GM19035 (cell line): ENCODE data around the gene AKAIN1.

ENCODE experiments used
- ATAC-seq: cut with Tn5 transposase; IDR thresholded peaks from one replicate; pipeline ENCODE4 v1.9.1; 2021; ENCODE audit not compliant: unreplicated experiment

The AKAIN1 gene

DNA sequence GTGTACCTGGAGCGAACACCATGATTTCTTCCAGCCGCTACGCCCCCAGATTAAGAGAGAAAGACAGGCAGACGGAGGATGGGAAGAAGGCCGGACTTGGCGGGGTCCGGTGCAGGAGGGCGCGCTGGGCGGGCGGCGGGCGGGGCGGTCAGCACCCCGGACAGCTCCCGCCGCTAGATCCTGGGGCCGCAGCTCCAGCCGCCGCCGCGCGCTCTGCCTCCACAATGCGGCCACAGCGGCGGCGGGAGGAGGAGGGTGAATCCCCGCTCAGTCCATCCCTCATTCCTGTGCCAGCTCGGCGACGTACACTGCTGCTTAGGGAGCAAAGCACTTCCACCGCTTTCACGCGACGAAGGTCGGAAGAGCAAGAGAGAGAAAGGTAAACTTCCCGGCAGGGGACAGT is at the start of gene AKAIN1:
Gene AKAIN1 (minus strand): TSS at position 226 of the 403 bp plus-strand sequence. CDS start 204 bp downstream, at position 22.
- ATAC-seq, result no peak

DNA sequence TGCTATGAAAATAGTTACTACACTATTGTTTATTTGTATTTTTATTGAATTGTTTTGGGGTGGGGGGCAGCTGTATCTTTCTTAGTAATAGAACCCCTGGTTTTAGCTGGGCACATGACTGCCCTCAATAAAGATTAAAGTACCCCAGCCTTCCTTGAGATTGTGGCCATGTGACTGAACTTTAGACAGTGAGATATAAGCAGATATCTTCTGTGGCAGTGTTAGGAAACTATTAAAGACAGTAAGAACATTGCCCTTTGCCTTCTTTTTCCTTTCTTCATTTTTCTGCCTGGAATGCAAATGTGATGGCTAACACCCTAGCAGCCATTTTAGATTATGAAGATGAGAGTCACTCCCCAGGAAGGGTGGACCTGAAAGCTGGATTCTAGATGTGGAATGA is 47.9 kb upstream of the AKAIN1 start:
- ATAC-seq, result no peak

GRCh38 chr18:5239447-5239846 is 42.4 kb upstream of the AKAIN1 start:
- ATAC-seq, result no peak

DNA sequence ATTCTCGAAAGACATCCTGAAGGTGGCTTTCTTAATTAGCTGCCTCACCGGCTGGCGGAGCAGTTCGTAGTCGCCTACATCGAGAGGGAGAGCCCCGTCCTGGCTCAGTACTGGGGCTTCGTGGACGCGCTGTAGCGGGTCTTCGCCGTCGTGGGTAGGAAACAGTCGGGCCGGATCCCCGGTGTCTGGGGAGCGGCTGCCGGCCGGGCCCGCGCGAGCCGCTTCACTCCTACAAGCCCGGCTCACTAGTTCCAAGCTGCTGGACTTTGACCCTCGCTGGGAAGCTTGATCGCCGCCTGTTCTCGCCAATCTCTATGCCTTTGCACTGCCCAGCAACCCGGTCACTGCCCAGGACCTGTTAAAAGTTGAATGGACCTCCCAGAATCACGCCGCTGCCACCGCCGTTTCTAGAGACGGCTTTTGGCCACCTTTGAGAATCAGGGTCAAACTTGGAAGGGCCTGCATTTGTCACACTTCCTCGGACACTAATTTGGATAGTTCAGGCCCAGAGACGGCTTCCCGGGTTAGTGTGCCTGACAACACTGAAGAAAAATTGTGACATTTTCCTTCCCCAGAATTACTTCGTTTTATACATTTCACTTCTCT is 41.4 kb upstream of the AKAIN1 start:
- peak; percentile 44 for ATAC-seq

DNA sequence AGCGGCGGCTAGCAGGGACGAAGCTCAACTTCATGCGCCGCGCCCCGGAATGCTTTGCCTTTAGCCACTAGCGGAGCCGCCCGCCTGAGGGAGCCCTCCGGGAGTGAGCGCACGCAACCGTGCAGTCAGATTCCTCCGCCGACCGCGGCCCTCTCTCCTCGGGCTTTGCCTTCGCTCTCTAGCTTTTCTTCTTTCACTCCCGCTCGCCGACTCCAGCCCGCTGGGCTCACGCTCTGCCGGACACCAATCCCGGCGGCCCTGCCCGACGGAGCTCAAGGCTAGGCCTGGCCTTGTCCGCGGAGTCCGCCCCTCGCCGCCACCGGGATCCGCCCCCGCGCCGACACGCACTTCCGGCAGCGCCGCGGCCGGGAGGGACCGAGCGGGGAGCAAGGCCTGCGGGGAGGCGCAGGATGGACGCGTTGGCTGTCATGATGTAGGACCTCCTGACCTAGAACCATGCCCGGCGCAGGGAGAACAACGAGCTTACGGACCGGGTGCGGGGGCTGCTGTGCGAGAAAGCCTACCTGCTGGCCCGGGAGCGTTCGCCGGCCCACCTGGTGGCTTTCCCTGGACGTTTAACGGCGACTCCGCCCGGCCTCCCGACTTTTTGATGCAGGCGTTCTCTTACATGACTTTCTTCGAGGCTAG is 40.8 kb upstream of the AKAIN1 start:
- peak; percentile 92 for ATAC-seq

DNA sequence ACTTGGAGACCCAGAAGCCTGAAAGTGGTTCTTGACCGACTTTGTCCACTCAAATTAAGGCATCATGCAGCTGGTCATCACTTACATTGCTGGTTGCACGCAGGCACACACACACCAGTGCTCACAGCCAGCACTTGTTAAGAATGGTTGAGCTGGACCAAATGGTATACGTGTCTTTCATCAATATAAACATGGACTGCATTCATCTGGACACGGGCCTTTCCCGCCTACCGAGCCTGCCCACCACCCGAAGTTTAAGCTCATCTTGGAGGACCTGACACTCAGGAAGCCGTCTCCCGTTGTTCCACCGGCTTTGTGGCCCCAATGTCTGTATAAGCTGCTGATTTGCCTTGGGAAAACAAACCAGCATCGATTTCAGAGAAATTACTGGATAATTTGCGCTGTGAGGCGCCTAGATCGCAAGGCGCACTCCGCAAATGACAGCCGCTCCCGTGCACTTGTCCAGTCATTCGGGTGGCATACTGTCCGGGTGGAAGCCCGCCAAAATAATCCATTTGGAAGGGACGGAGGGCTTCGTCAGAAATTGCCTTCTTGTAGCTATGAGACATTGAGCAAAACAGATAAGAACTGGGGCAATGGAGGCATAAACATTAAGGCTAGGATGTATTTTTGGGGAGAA is 40.1 kb upstream of the AKAIN1 start:
- peak; percentile 48 for ATAC-seq

- no peak for ATAC-seq
Observed at GRCh38 chr18:5214583-5215351, 17.7 kb upstream of the AKAIN1 start.

GRCh38 chr18:5207471-5208150 is 10.6 kb upstream of the AKAIN1 start:
- ATAC-seq, result no peak

- ATAC-seq, result no peak
Observed at GRCh38 chr18:5198311-5198710, 1.3 kb upstream of the AKAIN1 start.

DNA sequence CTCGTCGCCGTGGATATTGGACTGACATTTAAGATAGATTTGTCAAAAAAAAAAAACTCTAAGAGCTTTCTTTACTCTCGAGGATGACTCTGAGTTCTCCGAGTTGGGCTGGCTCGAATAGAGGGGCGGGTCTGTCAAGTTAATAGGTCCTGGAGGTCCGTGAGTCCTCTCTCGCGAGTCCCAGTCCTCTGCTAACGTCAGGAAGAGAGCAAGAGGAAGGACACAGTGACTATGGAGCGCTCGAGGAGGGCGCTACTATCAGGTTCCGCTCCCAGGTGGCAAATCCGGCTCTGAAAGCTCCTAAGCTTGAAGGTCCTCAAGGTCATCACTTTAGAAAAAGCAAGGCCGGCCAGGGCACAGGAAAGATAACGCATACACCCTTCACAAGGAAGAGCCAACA is 404 bp upstream of the AKAIN1 start:
- ATAC-seq, result no peak

DNA sequence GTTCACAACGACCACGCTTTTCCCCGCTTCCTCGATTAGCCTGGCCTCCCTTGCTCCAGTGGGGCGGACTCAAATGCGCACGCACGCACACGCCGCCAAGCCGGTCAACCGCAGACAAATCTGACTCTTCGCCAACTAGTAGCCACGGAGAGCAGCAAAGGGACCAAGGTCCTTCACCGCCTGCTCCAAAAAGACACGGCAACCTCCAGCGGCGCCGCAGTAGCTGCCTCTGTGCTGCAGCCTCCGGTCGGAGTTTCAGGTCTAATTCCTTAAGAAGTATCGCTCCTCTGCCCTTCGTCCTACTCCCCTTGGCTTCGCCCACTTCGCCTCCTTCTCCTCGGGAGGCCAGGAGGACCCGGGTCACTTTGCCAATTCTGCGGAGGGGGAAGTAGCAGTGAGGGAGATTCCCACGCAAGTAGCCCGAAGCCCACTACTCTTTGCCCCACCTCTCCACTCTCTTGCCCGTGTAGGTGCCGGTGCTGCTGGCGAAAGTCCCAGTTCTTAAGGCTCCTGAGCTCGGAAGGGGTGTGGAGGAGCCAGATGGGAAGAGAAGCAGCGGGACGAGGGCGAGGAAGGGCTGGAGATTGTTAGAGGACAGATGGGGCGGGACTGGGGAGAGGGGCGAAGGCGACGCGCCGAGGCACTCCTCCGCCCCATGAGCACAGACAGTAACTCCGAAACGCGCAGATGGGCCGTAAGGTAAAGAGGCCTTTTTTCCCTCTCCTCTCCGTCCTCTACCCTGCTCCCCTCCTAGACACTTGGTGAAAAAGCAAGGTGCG is 615 bp downstream of the AKAIN1 start:
- no peak for ATAC-seq

DNA sequence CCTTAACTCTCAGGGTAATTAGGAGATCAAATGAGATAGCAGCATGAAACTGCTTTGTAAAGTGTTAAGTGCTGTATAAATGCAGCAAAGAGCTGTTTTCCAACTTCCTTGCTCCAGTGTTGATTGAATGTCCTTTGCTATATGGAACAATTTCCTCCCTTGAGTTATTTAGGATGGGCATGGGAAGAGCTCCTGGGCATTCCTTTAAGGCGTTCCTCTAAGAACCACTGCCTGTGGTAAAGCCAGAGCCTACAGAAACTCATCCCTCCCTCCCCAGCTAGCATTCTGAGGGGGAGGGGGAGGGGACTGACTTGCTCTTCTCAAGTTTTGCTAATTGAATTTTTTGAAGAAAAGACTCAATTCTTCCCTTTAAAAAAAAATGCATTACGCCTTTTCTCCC is 1.4 kb downstream of the AKAIN1 start:
- no peak for ATAC-seq

GRCh38 chr18:5180254-5180653 is 16.8 kb downstream of the AKAIN1 start:
- ATAC-seq, result no peak

DNA sequence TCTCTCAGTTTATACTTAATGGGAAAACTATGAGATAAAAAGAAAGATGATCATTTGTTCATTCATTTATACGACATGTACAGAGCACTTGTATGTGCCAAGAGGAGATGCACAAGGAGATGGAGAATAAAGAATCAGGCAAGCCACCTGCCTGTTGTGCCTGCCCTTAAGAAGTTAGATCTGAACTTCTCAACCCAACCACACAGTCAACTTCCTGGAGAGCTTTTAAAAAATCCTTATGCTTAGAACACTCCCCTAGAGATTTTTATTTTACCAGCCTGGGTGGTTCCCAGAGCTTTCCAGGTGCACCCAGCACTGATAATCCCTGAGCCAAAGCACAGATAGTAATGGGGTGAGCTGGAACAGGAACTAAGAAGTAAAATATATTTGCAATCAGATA is 18.5 kb downstream of the AKAIN1 start:
- ATAC-seq, result no peak

- no peak for ATAC-seq
Observed at GRCh38 chr18:5175378-5175777, 21.7 kb downstream of the AKAIN1 start.

DNA sequence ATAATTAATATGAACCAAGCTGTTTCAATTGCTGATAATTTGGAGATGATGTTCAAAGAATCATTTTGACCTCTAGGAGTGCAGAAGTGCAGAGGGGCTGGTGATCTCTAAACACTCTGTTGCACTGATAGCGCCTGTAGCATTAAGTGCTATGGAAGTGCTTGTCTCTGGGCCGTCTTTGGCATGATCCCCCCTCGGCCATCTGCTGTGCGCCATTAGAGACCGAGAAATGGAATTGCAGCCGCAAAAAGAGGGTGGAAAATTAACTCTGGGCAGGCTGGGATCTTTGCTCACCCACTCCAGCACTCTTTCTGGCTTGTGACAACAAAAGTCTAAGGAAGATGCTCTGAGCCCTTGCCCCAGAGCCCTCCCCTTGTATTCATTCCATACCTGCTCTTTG is 23.4 kb downstream of the AKAIN1 start:
- ATAC-seq, result no peak

DNA sequence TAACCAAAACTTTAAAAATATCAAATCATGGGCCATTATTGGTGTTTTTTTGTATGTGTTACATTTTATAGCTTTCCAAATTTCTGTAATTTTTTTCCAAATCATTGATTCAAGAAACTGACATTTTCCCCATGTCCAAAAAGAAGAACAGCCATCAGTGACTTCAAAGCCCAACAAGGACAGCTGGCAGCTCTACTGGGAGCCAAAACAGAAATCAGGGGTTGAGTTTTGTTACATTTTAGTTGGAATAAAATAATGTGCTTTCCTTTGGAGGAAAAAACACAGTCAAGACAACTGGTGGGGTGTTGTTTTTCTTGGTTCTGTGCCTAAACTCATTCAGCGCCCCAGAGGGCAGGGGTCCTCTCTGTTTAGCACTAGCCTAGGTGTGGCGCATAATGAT is 23.8 kb downstream of the AKAIN1 start:
- ATAC-seq, result no peak

DNA sequence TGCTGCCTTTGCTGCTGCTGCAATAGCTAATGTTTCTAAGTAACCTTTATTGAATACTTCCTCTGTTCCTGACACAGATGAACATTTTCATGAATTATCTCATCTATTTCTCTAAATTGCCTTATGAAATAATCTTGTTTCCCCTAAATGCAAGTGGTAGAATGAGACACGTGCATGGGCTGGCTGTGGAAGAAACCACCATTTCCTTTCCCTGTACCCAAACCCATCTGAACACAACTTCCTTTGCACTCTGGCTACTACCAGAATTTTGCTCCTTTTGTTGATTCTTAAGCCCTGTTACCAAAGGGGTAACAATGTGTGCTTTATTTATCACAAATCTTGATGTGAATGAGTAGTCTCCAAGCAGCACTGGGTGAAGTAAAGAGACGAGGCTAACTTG is 29.2 kb downstream of the AKAIN1 start:
- ATAC-seq, result no peak

DNA sequence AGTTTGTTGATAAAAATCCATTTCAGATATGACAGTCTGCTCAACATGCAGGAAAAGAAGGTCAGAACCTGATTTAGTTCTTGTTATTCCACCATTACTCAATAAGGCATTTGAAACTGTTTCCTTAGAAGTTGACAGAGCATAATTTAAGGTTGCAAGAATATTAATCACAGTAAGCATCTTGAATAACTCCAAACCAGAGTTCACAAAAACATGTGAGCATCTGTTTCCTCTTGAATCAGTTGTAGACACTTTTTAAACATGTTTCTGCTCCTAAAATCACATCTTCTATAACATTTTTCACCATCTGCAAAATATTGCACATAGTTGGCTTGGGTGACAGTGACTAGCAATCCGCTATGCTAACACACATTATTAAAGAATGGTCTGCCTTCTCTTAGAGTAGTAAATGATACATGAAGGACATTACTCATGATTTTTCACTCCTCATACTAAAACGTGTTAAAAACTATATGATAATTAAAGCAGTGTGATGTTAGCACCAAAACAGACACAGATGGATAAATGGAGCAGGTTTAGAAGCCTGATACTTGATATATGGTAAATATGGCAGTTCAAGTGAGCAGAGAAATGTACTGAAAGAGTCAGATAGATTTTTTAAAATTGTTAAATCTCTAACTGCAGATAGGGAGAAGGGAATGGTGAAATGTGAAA is 30.3 kb downstream of the AKAIN1 start:
- no peak for ATAC-seq

- ATAC-seq, result no peak
Observed at GRCh38 chr18:5164903-5165302, 32.2 kb downstream of the AKAIN1 start.
